HepG2 (cell line): ENCODE data around the gene MACROD2.

Experiments used
- EZH2 ChIP-seq: conservative IDR thresholded peaks from 2 replicates; pipeline ENCODE4 v1.6.1; 2012; ENCODE audit warnings: mild to moderate bottlenecking, low read depth, low read length, moderate library complexity
- MZF1 ChIP-seq: sonication (generic); formaldehyde crosslinking; IDR thresholded peaks from 2 replicates; pipeline ENCODE4 v1.8.1; 2023; ENCODE audit warnings: mild to moderate bottlenecking, missing genetic modification reagents, borderline replicate concordance
- PATZ1 ChIP-seq: sonication (generic); formaldehyde crosslinking; IDR thresholded peaks from 2 replicates; pipeline ENCODE4 v1.4.0; 2020; ENCODE audit warnings: missing genetic modification reagents
- POLR2AphosphoS2 ChIP-seq: IDR thresholded peaks from 2 replicates; pipeline ENCODE4 v1.6.1; 2011; ENCODE audit warnings: low read depth, low read length, improper control_type of control experiment
- POLR2AphosphoS5 ChIP-seq: IDR thresholded peaks from 2 replicates; pipeline ENCODE4 v1.6.1; 2012; ENCODE audit warnings: low read depth, low read length
- SP4 ChIP-seq: sonication (generic); formaldehyde crosslinking; IDR thresholded peaks from 2 replicates; pipeline ENCODE4 v1.8.1; 2023; ENCODE audit warnings: mild to moderate bottlenecking, missing genetic modification reagents
- TCF12 ChIP-seq, 2 experiments: fragments of 450-650 bp in 1 of 2; sonication (generic) in 1 of 2; formaldehyde crosslinking in 1 of 2; IDR thresholded peaks; 2 replicates each; pipeline versions ENCODE4 v1.6.1 to v1.8.0; 2017 to 2022; ENCODE audit warnings: antibody characterized with exemption in 1 of 2, mild to moderate bottlenecking in 1 of 2, missing genetic modification reagents in 1 of 2, moderate library complexity in 1 of 2
- ZFP1 ChIP-seq: IDR thresholded peaks from 2 replicates; pipeline ENCODE4 v1.6.1; 2016
- ZNF589 ChIP-seq: sonication (generic); formaldehyde crosslinking; conservative IDR thresholded peaks from 2 replicates; pipeline ENCODE4 v1.8.0; 2022; ENCODE audit warnings: mild to moderate bottlenecking, moderate library complexity, missing genetic modification reagents

DNA sequence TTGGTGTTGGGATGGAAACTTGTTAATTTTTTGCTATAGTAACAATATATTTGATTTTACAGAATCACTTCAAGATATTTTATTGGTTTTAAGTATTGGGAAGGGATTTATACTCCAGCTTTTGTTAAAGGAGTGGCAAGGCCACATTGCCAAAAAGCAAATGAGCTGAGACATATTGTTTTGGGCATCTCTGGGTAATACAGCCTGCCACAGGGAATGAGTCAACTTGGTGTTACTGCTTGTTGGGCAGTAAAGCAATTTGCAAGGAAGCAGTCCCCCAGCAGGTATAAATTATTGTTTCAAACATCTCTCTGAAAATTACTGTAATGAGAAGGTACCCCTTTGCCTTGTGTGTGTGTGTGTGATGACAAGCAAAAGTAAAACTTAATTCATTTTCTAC lies 1210.4 kb downstream of the MACROD2 start:
- TF ChIP-seq POLR2AphosphoS2 (no peak), PATZ1 (no peak), SP4 (CRISPR knock-in tag) (no peak), MZF1 (CRISPR knock-in tag) (no peak), TCF12 (IDR thresholded peaks at IDR 0.05) (no peak), TCF12 (CRISPR knock-in tag; IDR thresholded peaks at IDR 0.05) (no peak), ZFP1 (CRISPR knock-in tag) (no peak), POLR2AphosphoS5 (no peak), ZNF589 (CRISPR knock-in tag) (no peak), EZH2 (no peak)
